Measurements from ENCODE around the gene KRTAP5-3.
A peak's percentile ranks its signal among the peaks of the same experiment; 100 is the strongest.

The KRTAP5-3 gene

GRCh38 chr11:1642288-1643145 lies 34.3 kb upstream of the KRTAP5-3 start:
- DNase-seq = no peak

GRCh38 chr11:1641096-1641495 lies 32.8 kb upstream of the KRTAP5-3 start:
- DNase-seq = no peak

GRCh38 chr11:1640076-1640946 lies 32.0 kb upstream of the KRTAP5-3 start:
- peak; percentile 34 for DNase-seq

GRCh38 chr11:1639666-1640065 lies 31.4 kb upstream of the KRTAP5-3 start:
- no peak for DNase-seq

- no peak for DNase-seq
These were observed 30.9 kb upstream of the KRTAP5-3 start for GRCh38 chr11:1639102-1639620.

GRCh38 chr11:1638344-1638743 lies 30.1 kb upstream of the KRTAP5-3 start:
- DNase-seq = no peak

- DNase-seq = no peak
These were observed 29.4 kb upstream of the KRTAP5-3 start for GRCh38 chr11:1637628-1638027.

GRCh38 chr11:1636291-1636950 lies 28.2 kb upstream of the KRTAP5-3 start:
- no peak for DNase-seq

GRCh38 chr11:1633864-1634263 lies 25.6 kb upstream of the KRTAP5-3 start:
- DNase-seq = no peak

GRCh38 chr11:1632053-1632714 lies 23.9 kb upstream of the KRTAP5-3 start:
- DNase-seq = no peak

GRCh38 chr11:1631066-1631568 lies 22.9 kb upstream of the KRTAP5-3 start:
- no peak for DNase-seq

GRCh38 chr11:1630271-1630670 lies 22.0 kb upstream of the KRTAP5-3 start:
- DNase-seq = no peak

- no peak for DNase-seq
These were observed 21.3 kb upstream of the KRTAP5-3 start, which contains the start of gene KRTAP5-5 for GRCh38 chr11:1629326-1630185. Gene KRTAP5-5 (plus strand): TSS chr11:1629775. CDS start chr11:1629841, 66 bp downstream.

- DNase-seq = peak; percentile 62
These were observed 20.5 kb upstream of the KRTAP5-3 start for GRCh38 chr11:1628506-1629325.

- DNase-seq = no peak
These were observed 17.3 kb upstream of the KRTAP5-3 start for GRCh38 chr11:1625541-1625940.

- no peak for DNase-seq
These were observed 16.4 kb upstream of the KRTAP5-3 start for GRCh38 chr11:1624621-1625020.

- DNase-seq = no peak
These were observed 15.5 kb upstream of the KRTAP5-3 start for GRCh38 chr11:1623716-1624115.

GRCh38 chr11:1622086-1622485 lies 13.8 kb upstream of the KRTAP5-3 start, which contains the start of gene KRTAP5-4:
Gene KRTAP5-4 (minus strand): TSS chr11:1622138. CDS start chr11:1622093, 45 bp downstream.
- DNase-seq = no peak

- DNase-seq = no peak
These were observed 11.2 kb upstream of the KRTAP5-3 start for GRCh38 chr11:1619449-1619848.

- no peak for DNase-seq
These were observed 10.0 kb upstream of the KRTAP5-3 start for GRCh38 chr11:1618231-1618630.
